Middle frontal gyrus (tissue), 1 donor: ENCODE results near the gene SLCO2B1.

Experiments used
- DNase-seq: peaks from one replicate; pipeline ENCODE4 v3.0.0-alpha.2; 2015; ENCODE audit warnings: low spot score; ENCODE audit errors: extremely low spot score

The SLCO2B1 gene

DNA sequence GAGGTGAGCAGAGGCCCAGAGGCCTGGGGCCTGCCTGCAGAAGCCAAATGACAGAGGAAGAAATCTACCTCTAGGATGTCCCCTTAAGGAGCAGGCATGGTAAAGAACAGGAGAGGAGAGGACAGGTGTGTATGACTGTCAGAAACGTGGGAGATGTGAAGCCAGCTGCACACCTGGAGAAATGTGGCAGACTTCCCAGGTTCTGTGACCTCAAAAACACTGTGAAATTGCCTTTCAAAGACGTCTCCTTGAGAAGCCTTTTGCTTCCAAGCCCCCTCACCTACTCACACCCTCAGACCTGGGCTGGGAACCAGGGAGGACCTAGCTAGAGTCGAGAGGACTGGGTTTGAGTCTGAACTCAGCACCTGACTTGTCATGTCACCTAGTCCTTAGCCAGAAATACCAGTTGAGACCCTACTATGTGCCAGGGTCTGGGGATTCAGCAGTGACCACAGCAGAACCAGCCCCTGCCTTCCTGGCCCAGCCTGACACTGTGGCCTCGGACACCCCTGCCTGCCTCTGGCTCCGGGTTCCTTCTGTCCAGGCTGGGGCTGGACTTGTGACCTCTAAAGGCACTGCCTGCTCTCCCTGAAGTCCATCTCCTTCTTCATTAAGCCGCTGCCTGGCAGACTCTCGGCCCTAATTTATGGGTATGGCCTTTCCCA, 95.2 kb downstream of the SLCO2B1 start:
- no peak for DNase-seq

DNA sequence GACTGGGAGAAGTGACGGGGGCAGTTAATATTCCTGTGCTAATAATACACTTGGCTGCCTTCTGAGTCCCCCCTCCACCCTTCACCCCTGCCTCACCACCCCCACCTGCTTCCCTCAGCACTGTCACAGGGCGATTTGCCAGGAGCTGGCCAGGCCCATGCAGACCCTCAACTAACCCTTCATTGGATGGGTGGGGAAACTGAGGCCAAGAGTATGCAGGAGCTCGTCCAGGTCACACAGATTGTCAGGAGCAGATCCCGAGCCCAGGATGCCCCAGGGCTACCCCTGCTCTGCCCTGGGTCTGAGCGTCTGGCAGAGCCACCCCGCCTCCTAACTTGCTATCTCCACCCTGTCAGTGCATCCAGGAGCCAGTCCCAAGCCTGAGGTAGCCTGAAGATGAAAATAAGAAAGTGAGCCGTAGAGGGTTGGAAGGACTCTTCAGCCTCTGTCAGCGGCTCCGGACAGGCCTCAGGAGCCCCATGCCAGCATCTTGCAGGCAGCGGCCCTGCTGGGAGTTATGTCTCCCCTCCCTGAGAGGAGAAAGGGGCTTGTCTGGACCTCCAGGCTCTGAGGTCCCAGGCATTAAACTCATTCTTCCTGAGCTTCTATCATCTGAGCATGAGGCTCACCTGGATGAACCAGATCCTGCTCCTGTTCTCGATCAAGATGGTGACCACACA, 95.9 kb downstream of the SLCO2B1 start:
- no peak for DNase-seq

DNA sequence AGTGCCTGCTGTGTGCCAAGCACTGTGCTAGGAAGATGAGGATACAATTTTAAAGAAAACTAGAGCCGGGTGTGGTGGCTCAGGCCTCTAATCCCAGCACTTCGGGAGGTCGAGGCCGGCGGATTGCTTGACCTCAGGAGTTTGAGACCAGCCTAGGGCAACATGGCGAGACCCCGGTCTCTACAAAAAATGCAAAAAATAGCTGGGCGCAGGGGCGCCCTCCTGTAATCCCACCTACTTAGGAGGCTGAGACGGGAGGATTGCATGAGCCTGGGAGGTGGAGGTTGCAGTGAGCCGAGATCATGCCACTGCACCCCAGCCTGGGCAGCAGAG, 98.0 kb downstream of the SLCO2B1 start:
- no peak for DNase-seq

DNA sequence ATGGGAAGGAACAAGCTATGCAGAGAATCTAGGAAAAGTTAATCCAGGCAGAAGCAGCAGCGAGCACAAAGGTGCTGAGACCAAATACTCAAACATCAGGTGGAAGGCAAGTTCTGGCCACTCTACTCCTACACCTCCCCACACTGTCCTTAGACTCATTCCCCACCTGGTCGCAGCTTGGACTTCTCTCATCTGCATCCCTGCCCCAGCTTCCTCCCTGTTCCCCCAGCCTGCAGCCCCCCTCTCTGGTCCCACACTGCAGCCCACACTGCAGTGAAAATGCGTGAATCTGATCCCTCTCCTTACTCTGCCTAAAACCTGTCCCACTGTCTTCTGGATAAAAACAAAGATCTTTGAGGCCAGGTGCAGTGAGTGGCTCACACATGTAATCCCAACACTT, 98.8 kb downstream of the SLCO2B1 start:
- no peak for DNase-seq

DNA sequence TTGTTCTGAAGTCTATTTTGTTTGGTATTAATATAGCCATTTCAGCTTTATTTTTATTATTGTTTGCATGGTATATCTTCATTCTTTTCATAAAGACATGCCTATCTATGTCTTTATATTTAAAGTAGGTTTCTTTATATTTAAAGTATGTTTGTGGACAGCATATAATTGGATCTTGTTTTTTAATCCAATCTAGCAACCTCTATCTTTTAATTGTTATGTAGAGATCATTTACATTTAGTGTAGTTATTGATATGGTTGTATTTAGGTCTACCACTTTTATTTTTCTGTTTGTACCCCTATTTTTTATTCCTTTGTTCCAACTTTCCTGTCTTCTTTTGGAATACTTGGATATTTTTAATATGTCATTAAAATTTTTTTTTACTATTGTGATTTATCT, 103.4 kb downstream of the SLCO2B1 start:
- no peak for DNase-seq
